ENCODE data around the gene TOX2. TPM values are rescaled to one million over a fixed set of nuclear protein-coding genes. Genes with fewer than 3 reads are reported as not detected.

TOX2 gene
- polyA plus RNA-seq, 3 donors = 2.7 to 3.3 (median 3.2) TPM

- no peak for DNase-seq (ENCODE audit: low read depth in 3 of 3, low spot score in 2 of 3)
These were observed 60.0 kb downstream of the TOX2 start for GRCh38 chr20:43974695-43975094.

DNA sequence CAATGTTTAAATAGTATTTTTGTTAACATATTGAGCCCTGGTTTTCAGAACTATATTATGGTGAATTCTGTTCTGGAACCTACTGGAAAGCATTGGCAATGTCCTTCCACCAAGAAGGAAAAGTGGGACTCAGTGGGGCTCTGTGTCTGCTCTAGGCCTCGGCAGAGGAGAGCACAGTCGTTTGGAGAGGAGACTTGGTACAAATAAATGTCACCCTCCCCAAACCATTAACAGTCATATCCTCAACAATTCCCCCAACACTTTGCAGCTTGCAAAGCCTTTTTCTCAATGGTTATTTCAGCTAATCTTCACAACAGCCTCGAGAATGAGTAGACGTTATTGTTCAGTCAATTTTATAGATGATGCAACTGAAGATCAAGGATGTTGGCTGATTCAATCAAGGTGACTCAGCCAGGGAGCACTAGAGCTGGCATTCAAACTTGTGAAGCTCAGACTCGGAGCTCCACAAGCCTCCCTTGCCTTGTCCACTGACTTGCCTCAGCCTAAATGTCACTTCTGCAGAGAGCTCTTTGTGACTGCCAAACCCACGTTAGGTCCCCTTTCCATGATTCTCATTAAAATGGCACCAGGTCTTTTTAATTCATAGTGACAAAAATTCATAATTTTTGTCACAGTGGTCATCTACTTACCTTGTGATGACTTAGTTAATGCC, 60.6 kb downstream of the TOX2 start:
- no peak for DNase-seq (ENCODE audit: low read depth in 3 of 3, low spot score in 2 of 3)

GRCh38 chr20:43976547-43976946, 61.9 kb downstream of the TOX2 start:
- DNase-seq (ENCODE audit: low read depth in 3 of 3, low spot score in 2 of 3) = no peak

GRCh38 chr20:43977252-43977651, 62.6 kb downstream of the TOX2 start:
- no peak for DNase-seq (ENCODE audit: low read depth in 3 of 3, low spot score in 2 of 3)

GRCh38 chr20:43977962-43978361, 63.3 kb downstream of the TOX2 start:
- DNase-seq (ENCODE audit: low read depth in 3 of 3, low spot score in 2 of 3) = no peak

GRCh38 chr20:43979576-43980105, 65.0 kb downstream of the TOX2 start:
- DNase-seq (ENCODE audit: low read depth in 3 of 3, low spot score in 2 of 3) = no peak

- no peak for DNase-seq (ENCODE audit: low read depth in 3 of 3, low spot score in 2 of 3)
These were observed 66.9 kb downstream of the TOX2 start for GRCh38 chr20:43981540-43981939.

- DNase-seq (ENCODE audit: low read depth in 3 of 3, low spot score in 2 of 3) = no peak
These were observed 67.4 kb downstream of the TOX2 start for GRCh38 chr20:43982016-43982415.

DNA sequence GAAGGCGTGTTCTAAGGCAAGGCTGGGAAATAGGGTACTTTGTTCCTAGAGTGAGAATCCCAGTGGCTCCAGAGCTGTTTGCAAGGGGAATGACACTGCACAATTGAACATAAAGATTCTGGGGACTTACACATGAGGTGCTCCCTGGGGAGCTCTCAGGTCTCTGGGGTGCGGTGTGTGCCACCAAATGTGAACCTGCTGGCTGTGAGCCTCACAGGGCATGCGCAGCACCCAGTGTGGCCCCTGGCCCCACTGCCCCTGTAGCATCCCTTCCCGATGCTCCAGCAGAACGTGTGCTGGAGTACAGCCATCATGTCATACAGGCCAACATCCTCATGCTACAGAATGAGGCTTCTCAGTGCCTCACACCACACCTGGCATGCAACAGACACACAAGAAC, 68.2 kb downstream of the TOX2 start:
- no peak for DNase-seq (ENCODE audit: low read depth in 3 of 3, low spot score in 2 of 3)

DNA sequence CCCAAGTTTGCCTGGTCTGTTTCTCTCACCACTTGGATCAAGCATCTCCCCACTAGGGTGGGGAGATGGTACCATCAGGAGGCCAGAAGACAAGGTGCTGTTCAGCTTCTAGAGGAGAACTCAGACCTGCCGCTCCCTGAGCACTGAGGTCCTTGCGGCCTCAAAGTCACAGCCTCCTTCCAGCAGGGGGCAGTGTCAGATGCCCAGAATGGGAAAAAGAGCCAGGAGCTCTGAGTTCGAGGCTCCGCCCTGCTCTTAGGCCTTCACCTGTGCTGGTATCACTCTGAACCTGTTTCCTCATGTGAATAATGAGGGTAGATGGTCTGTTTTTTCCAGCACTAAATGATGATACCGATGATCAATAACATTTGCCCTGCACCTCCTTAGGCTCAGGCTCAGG, 68.7 kb downstream of the TOX2 start:
- DNase-seq (ENCODE audit: low read depth in 3 of 3, low spot score in 2 of 3) = no peak

- no peak for DNase-seq (ENCODE audit: low read depth in 3 of 3, low spot score in 2 of 3)
These were observed 69.3 kb downstream of the TOX2 start for GRCh38 chr20:43983904-43984361.

GRCh38 chr20:43984587-43984986, 69.9 kb downstream of the TOX2 start:
- DNase-seq (ENCODE audit: low read depth in 3 of 3, low spot score in 2 of 3) = no peak

- no peak for DNase-seq (ENCODE audit: low read depth in 3 of 3, low spot score in 2 of 3)
These were observed 70.5 kb downstream of the TOX2 start for GRCh38 chr20:43985121-43985520.

DNA sequence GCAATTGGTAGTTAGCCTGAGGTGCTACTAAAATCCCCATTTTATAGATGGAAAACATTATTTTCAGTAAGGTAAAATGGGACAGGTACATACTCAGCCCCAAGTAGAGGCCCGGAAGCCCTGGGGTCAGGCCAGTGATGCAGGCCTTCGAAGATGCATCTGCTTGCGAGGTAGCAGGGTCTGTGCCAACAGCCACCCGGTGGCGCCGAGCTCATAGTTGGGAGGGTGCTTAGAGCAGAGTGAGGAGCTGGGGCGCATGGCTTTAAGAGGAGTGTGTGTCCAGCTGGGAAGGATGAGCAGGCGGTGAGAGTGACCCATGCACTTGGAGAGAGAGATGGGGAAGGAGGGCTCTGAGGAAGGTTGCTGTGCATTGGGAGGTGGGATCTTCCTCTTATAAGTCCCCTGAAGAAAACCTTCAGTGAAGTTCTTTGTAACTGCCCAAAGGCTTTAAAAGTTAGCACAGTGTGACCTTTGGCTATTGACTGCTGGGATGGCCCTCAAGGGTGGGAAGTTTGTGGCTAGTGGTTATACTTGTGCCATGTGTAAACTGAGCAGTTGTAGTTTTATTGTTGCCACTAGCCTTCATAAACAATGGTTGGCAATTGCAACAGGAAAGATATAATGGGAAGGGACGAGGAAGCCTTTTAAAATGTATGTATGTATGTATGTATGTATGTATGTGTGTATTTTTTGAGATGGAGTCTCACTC, 71.1 kb downstream of the TOX2 start:
- DNase-seq (ENCODE audit: low read depth in 3 of 3, low spot score in 2 of 3) = no peak

GRCh38 chr20:43987018-43987417, 72.4 kb downstream of the TOX2 start:
- DNase-seq (ENCODE audit: low read depth in 3 of 3, low spot score in 2 of 3) = no peak

DNA sequence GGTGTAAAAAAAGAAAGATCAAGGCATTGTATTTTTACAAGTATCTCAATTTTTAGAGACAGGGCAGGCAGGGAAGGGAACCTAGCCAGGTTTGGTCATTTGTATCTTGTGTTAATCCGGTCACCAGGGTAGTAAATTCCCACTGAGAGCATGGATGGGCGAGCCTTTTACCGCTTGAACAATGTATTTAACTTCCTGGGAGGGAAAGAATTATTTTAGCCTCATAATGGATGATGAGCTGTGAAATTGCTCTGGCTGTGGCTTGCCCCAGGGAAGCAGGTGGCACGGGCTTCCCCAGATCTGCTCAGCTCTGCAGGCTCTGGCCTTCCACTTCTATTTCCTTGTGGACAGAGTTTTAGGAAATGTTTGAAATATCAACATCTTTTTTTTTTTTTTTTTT, 72.9 kb downstream of the TOX2 start:
- peak in 2 of 3 donors; percentile 4 to 8 for DNase-seq (ENCODE audit: low read depth in 3 of 3, low spot score in 2 of 3)

DNA sequence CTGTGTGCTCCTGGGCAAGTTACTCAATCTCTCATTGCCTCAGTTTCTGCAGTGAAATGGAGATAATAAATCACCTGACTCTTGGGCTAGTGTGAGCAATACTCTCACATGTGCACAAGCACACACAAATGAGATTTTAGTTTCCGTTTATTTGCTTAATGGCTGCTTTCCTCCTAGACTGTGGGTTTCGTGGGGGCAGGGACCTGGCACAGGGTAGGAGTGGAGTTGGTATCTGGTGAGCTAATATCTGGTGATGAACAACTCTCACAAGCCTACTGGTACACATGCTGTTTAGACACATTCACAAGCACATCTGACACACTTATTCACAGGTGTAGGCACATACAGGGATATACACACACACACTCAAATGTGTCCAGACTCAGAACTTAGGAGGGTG, 73.8 kb downstream of the TOX2 start:
- no peak for DNase-seq (ENCODE audit: low read depth in 3 of 3, low spot score in 2 of 3)

- no peak for DNase-seq (ENCODE audit: low read depth in 3 of 3, low spot score in 2 of 3)
These were observed 74.2 kb downstream of the TOX2 start for GRCh38 chr20:43988867-43989266.

GRCh38 chr20:43991261-43991660, 76.6 kb downstream of the TOX2 start:
- no peak for DNase-seq (ENCODE audit: low read depth in 3 of 3, low spot score in 2 of 3)

DNA sequence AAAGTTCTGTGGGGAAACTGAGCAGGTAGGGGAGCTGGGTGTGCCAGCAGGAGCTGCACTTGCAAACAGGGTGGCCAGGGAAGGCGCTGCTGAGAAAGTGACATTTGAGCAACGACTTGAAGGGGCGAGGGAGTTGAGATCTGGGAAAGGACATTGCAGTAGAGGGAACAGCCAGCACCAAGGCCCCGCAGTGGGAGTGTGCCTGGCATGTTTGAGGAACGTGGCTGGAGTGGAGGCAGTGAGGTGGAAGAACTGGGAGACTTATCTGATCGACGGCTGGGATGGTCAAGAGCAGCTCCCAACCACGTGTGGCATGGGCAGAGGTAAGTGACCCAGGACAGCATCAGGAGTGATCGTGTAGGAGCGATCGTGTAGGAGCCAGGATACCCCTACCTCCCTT, 77.3 kb downstream of the TOX2 start:
- no peak for DNase-seq (ENCODE audit: low read depth in 3 of 3, low spot score in 2 of 3)

DNA sequence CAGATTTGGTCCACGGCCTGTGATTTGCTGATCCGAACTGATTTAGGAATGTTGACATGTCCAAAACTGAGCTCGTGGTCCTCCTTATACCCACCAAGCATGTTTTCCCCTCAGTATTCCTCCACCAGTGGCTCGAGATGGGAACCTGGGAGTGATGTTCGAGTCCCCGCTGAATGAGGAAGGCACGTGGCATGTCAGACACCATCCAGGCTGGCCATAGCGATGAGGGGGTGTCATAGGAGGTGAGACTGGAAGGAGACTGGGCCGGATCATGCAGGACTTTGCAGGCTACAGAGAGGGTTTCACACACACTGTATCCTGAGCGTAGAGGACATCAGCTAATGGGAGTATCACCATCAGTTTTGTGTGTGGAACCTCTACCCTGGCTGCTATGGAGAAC, 78.2 kb downstream of the TOX2 start:
- no peak for DNase-seq (ENCODE audit: low read depth in 3 of 3, low spot score in 2 of 3)

- DNase-seq (ENCODE audit: low read depth in 3 of 3, low spot score in 2 of 3) = no peak
These were observed 78.9 kb downstream of the TOX2 start for GRCh38 chr20:43993560-43993959.
